NCI-H345 (cell line): ENCODE measurements around the gene ADGRA1.
A peak's percentile ranks its signal among the peaks of the same experiment; 100 is the strongest.
"Not testable (repeated sequence)": the region's sequence is repeated elsewhere in the genome, so short reads cannot be mapped to it uniquely, and the experiment has no call there.

ENCODE experiments used
- DNase-seq: peaks from one replicate; lab custom pipeline; 2025; lab: John Stamatoyannopoulos, UW

The ADGRA1 gene

DNA sequence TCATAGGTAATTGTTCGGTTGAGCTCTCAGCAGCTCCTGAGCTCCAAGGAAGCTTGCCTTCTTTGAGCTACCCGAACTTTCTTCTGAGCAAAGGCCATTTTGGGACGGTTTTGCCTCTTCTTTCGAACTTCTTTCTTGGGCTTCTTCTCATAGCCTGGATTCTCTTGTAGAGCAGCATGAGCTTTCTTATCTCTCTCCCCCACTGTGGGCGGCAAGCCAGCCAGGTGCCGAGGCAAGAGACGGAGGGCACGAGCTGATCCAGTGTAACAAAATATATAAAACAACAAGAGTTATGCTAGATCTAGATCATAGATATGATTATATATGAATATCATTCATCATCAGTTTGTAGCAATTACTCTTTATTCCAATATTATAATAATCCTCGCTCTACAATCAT lies 55.8 kb downstream of the ADGRA1 start:
- DNase-seq: no peak

GRCh38 chr10:133144771-133145170 lies 57.0 kb downstream of the ADGRA1 start:
- no peak for DNase-seq

DNA sequence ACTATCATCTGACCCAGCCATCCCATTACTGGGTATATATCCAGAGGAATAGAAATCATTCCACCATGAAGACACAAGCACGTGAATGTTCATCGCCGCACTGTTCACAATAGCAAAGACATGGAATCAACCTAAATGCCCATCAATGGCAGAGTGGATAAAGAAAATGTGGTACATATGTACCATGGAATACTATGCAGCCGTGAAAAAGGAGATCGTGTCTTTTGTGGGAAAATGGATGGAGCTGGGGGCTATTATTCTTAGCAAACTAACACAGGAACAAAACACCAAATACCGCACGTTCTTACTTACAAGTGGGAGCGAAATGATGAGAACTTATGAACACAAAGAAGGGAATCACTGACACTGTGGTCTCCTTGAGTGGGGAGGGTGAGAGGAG lies 62.5 kb downstream of the ADGRA1 start:
- DNase-seq: no peak

- no peak for DNase-seq
Measured at GRCh38 chr10:133150656-133151055, 62.9 kb downstream of the ADGRA1 start.

DNA sequence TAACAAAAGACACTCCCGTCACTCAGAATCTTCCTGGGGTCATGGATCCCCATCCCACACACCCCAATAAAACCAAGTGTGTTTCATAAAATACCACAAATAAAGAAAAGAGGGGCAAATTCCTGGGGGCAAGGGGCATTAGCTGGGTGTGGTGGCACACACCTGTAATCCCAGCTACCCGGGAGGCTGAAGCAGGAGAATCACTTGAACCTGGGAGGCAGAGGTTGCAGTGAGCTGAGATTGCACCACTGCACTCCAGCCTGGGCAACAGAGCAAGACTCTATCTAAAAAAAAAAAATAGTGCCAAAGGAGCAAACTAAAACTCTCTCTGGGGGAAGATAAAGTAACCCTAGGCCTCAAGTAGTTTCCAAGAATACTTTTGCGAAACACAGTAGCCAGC lies 63.3 kb downstream of the ADGRA1 start:
- not testable (repeated sequence) for DNase-seq

GRCh38 chr10:133151543-133151972 lies 63.8 kb downstream of the ADGRA1 start:
- DNase-seq: no peak

- DNase-seq: no peak
Measured at GRCh38 chr10:133154411-133154810, 66.7 kb downstream of the ADGRA1 start.

DNA sequence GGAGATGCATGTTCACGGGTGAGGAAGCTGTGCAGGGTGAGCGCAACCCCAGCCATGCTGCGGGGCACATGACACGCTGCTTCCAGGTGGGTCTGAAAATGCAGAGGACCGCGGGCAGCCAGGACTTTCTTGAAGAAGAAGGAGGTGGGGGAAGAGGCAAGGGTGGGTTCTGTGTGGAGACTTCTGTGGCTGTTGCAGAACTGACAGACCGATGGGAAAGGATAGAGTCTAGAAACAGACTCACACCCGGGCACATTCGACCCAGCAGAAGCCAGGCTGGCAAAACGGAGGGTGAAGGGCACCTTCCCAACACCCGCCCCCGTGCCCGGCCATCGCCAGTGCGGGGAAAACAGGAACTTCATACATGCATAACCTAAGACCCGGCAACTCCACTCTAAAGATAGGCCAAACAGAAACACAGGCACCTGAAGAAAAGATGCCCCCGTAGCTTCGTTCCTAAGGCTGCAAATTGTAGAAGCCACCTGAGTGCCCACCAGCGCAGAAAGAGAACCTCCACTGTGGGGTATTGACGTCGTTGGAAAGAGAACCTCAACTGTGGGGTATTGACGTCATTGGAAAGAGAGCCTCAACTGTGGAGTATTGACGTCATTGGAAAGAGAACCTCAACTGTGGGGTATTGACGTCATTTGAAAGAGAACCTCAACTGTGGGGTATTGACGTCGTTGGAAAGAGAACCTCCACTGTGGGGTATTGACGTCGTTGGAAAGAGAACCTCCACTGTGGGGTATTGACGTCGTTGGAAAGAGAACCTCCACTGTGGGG lies 67.5 kb downstream of the ADGRA1 start:
- no peak for DNase-seq

- DNase-seq: no peak
Measured at GRCh38 chr10:133156674-133157579, 69.2 kb downstream of the ADGRA1 start.

- no peak for DNase-seq
Measured at GRCh38 chr10:133157662-133158436, 70.1 kb downstream of the ADGRA1 start.

DNA sequence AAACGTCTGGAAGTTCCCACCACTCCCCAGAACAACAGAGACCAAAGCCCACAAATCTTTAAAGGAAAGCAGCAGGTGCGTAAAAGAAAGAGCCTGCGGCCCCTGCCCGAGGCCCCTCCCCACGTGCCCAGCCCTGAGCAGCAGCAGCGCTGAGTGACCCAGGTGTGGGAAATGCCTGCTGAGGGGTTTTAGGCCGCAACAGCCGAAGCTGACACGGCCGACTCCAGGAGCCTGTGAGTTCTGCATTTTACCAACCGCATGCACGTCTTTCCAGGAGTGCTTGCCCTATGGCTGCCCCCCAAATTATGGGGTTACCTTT lies 70.7 kb downstream of the ADGRA1 start:
- DNase-seq: no peak

- DNase-seq: peak; percentile 72
Measured at GRCh38 chr10:133158756-133159610, 71.3 kb downstream of the ADGRA1 start.

DNA sequence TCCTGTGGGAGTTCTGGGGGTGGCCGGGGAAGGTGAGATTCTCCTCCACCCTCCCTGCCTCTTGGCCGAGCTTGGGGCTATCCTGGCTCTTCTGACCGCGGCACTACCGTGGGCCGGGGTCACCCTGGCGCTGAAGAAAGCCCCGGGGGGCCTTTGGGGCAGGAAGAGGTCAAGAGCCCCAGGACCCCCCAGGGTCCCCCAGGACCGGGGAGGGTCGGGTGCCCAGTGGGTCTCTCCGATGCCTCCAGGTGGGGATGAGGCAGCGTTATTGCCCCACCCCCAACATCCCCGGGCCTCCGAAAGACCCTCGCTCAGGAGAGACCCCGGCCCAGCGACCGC lies 71.9 kb downstream of the ADGRA1 start:
- no peak for DNase-seq

- peak; percentile 24 for DNase-seq
Measured at GRCh38 chr10:133159950-133160825, 72.5 kb downstream of the ADGRA1 start, which contains the start of gene KNDC1. Gene KNDC1 (plus strand): TSS chr10:133160219. CDS start chr10:133160468, 249 bp downstream.

DNA sequence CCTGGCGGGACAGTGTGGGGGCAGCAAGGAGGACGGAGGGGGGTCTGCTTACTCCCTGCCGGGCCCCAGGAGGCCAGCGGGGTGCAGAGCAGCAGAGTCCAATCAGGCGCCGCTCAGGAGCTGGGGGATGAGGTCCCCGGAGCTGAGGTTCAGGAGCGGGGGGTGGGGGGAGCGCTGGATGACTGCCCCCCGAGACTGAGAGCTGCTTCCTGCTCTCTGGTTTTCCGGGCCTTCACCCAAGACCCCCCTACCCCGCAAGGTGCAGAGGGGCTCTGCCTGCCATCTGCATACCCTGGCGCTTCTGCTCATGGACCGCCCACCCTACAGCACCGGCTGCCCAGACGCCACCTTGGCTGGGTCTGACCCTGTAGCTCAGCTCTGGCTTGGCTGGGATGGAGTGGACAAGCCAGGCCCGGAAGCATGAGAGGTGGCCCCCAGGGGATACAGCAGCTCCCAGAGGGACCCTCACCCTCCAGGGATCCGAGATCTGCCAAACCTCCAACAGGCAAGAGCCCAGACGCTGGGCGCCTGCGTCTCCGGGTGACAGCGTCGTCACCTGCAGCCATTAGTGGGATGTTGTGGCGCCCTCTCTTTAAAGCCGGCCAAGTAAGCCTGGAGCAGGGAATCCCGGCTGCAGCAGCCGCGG lies 73.2 kb downstream of the ADGRA1 start:
- no peak for DNase-seq

- no peak for DNase-seq
Measured at GRCh38 chr10:133161486-133162109, 73.9 kb downstream of the ADGRA1 start.

GRCh38 chr10:133162178-133162909 lies 74.6 kb downstream of the ADGRA1 start:
- no peak for DNase-seq

DNA sequence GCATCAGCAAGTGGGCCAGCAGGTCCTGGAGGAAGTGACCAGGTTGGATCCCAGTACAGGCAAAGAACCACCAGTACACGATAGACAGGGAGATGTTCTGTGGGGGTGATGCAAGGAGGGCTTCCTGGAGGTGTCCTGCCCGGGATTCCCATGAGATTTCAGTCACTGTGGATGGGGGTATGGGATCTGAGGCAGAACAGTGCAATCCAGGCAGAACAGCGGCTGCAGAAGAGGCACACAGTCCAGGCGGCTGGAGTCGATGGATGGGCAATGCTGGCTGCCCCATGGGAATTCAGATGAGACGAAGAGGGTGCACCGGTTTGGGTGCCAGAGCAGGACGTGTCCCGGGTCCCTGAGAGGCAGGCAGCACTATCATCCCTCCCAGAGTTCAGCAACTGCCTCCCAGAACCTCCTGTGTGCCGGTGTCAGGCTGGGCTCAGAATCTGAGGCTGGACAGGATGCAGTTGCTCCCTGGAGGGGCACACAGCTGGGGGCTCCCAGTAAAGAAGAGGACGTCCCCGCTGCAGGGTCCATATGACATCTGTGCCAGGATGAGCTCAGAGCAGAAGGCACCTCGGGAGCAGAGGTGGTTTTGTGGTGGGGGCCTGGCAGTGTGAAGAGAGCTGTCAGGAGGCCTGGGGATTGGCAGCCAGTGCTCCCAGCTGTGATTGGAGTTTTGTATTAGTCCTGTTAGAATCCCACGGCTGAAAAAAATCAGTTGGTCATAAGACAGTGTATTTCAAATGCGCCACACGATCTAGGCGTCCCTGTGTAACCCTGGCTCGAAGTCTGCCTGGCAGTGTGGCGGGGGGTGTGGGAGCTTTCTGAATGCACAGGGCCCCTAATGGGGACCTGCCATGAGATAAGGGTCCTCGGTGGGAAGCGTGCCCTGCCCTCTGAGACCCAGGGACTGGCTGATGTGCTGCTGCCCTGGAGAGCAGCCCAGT lies 75.5 kb downstream of the ADGRA1 start:
- DNase-seq: no peak
